GM21447 (cell line): ENCODE measurements around the gene ALDH1L1.

Experiments used
- ATAC-seq: cut with Tn5 transposase; IDR thresholded peaks from one replicate; pipeline ENCODE4 v1.9.1; 2021; ENCODE audit not compliant: unreplicated experiment

ALDH1L1 gene

DNA sequence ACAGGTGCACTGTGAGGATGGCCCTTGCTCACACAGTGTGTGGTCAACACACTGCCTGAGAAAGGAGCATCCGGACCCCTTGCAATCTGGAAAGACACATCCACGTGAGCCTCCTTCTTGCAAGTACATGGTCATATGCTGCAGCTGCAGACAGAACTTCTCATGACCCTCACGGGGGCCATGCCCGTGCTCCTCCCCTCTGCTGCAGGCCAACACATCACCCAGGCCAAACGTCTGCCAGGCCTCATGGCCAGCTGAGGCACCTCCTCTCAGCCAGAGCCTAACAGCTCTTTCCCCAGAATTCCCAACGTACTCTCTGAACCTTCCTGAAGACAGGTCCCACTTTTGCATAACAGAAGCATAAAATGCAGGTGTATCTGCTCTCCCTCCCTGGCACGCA lies 121.7 kb downstream of the ALDH1L1 start:
- ATAC-seq = no peak

DNA sequence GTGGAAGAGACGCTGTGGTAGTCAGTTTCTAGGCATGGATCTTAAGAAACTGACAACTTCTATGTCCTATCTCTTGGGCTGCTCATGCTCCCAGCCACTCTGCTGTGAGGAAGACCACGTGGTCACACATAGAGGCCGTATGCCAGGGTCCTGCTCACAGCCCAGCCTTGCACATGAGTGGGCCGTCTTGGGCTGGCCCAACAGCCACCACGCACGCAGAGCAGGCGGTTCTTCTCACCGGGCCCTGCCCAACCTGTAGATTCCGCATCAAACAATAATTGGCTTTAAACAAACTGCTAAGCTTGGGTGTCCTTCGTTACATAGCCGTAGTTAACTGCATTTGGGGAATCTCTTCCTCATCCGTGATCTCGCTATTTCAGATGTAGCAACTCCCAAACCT lies 122.5 kb downstream of the ALDH1L1 start:
- ATAC-seq = no peak

DNA sequence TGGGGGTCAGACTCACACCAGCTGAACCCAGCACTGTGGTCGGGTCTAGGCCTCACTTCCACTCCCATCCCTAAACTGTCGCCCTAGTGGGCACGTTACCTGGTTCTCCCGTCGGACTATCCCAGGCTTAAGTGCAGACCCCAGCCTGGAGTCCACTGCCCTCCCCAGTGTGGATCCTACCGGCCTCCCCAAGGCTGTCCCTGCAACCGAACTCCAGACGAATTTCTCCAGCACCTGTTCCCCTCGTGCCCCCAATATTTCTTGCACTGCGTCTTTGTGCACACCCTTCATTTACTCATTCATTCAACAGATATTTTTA lies 122.9 kb downstream of the ALDH1L1 start:
- ATAC-seq = no peak

DNA sequence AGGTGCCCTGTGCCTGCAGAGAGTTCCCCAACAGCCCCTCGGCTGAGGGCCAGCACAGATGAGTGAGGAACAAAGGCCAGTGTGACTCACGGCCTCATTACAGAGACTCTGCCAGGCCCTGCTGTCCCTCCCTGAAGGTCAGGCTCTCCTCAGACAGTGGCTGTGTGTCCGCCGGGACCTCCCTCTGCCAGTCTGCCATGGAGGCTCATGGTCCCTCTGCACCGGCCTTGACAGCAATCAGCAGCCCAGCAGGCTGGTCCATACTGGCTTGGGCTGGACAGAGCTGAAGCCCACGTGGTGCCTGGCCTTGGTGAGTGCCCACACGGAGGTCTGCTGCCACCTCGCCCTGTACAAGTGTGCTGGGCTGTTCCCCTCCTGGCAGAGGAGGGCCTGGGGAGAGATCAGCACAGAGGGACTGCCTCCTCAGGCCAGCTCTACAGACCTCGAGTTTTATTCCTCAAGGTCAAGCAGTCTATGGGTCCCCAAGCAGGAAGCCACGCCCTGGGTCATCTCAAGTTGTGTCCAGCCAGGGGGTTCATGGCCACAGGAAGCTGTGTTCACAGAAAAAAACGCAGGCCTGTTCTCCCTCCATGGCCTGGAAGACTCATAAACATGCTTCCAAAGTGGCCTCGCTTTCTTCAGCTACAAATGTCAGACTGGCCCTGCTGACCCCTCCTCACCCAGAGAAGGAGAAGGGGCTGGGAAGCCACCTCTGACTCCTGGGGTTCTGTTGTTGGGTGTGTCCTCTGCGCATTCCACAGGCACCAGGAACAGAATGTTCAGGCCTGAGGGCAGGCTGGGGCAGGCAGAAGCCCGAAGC lies 123.5 kb downstream of the ALDH1L1 start:
- ATAC-seq = no peak

DNA sequence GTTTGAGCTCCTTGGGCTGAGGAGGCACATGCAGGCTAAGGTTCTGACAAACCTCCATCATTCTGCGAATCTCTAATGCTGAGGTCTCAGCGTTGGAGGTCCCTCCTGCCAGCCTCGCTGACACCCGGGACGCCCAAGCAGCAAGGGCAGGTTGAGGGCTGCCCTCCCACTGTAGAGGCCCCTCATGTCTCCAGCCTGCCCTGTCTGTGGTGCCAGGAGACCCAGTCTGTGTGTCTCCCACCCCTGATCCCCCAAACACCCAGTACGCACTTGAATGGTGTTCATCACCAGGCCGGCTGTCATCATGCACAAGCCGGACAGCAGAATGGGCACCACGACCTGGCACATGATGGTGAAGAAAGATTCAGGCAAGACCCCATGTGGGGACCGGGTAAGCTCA lies 124.3 kb downstream of the ALDH1L1 start:
- no peak for ATAC-seq

DNA sequence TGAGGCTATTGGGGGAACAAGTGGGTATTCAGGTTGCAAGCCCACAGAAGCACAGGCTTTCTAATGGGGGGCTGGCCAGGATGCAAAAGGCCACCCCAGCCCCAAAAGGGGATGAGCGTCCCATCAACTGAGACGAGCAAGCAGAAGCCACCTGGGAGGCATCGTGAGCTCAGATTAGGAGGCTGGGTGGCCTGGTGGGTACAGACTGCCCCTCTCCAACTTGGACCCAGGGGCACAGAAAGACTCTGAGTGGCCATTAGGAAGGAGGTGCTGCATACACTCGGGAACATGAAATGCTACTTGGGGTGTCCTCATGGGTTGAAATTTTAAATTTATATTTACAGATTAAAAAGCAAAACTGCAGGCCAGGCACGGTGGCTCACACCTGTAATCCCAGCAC lies 125.5 kb downstream of the ALDH1L1 start:
- ATAC-seq = no peak

DNA sequence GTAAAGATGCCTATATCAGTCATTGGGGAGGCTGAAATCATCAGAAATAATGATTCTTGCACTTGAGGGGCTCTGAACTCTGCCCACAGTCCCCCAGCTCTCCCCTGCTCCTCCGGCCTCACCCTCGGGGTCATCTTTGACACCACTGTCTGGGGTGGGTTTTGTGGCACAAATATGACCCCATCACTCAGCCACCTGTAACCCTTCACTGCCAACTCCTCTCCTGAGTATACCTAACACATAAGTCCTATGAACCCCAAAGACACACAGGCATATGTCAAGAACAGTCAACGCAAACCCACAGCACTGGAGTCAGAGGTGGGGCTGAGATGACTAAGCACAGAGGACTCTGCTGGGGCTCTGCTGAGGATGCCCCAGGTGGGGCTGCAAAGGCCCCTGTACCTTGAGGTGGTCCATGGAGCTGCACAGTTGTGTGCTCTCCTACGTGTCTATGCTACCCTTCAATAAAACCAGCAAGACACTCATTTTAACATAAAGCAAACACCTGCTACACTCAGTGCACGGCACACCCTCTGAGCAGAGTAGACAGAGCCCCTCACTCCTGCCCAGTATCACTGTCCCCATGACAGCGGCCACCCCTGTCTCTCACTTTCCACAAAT lies 126.3 kb downstream of the ALDH1L1 start:
- no peak for ATAC-seq
